NCI-H2029 treated with DMSO at 0.1 percent for 48 hours (cell line): ENCODE measurements around the gene SH3BP5.

Experiments
- DNase-seq: peaks from one replicate; lab custom pipeline; 2025; lab: John Stamatoyannopoulos, UW

The SH3BP5 gene

GRCh38 chr3:15205482-15205933, 126.9 kb downstream of the SH3BP5 start:
- no peak for DNase-seq
